ENCODE data around the gene TTLL10. TPM values are rescaled to one million over a fixed set of nuclear protein-coding genes. Genes with fewer than 3 reads are reported as not detected.
"Not testable (repeated sequence)": the region's sequence is repeated elsewhere in the genome, so short reads cannot be mapped to it uniquely, and the experiment has no call there.

TTLL10 gene
- polyA plus RNA-seq, 1 donor: 0.64 TPM

- Histone ChIP-seq H3K9me3 (ENCODE audit: control insufficient read depth, low read depth, low read length) (peaks cover 6% of the 10 kb centered on the region), H3K27ac (ENCODE audit: low read length) (no peak overlapping the region), H3K27me3 (ENCODE audit: control insufficient read depth, insufficient read depth, low read length) (peaks cover 4% of the 10 kb centered on the region), H3K36me3 (ENCODE audit: control insufficient read depth, insufficient read depth, low read length) (no peaks in the 10 kb centered on the region), H3K4me1 (ENCODE audit: control insufficient read depth, insufficient read depth, low read length) (peaks cover 35% of the 10 kb centered on the region), H3K4me3 (ENCODE audit: low read length) (no peak overlapping the region)
- no CpG with 5 or more reads among the region's 15 CpGs for WGBS (ENCODE audit: insufficient coverage, low lambda C conversion rate)
- DNase-seq: no peak
These were observed 31.8 kb upstream of the TTLL10 start for GRCh38 chr1:1141911-1142250.

DNA sequence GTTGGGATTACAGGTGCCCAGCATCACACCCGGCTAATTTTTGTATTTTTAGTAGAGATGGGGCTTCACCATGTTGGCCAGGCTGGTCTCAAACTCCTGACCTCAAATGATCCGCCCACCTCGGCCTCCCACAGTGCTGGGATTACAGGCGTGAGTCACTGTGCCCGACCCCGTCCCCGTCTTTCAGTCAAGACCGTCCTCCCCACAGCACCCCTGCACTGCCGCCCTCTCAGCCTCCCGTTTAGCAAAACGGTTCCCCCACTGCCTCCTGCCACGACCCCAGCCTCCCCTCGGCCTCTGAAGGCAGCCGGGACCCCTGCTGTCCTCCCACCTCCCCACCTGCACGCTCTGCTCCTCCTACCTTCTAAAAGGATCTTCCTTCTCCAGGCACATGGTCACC lies 31.3 kb upstream of the TTLL10 start:
- WGBS (ENCODE audit: insufficient coverage, low lambda C conversion rate): no CpG with 5 or more reads among the region's 15 CpGs
- not testable (repeated sequence) for H3K9me3 ChIP-seq (ENCODE audit: control insufficient read depth, low read depth, low read length); H3K36me3 ChIP-seq (ENCODE audit: control insufficient read depth, insufficient read depth, low read length); H3K27me3 ChIP-seq (ENCODE audit: control insufficient read depth, insufficient read depth, low read length); DNase-seq; H3K27ac ChIP-seq (ENCODE audit: low read length); H3K4me3 ChIP-seq (ENCODE audit: low read length)
- H3K4me1 ChIP-seq (ENCODE audit: control insufficient read depth, insufficient read depth, low read length): peaks cover 34% of the 10 kb centered on the region

DNA sequence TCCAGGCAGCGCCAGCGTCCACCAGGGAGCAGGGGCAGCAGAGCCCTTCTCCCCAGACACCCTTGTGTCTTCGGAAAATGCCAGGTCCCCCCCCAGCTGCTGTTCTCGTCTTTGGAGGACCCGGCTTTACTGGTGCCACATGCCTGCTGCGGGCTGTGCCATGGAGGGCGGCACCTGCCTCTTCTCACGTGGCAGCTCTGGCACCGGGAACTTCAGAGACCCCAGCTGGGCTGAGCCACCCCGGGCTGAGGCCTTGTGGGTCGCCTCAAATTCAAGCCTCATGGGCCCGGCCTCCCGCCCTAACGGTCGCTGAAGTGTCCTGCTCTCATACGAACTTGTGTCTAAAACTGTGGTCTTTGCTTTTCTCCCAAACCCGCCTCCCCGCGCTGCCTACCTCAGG lies 30.8 kb upstream of the TTLL10 start:
- peaks cover 4% of the 10 kb centered on the region for H3K27me3 ChIP-seq (ENCODE audit: control insufficient read depth, insufficient read depth, low read length)
- DNase-seq: no peak
- H3K4me3 ChIP-seq (ENCODE audit: low read length): no peak overlapping the region
- no CpG with 5 or more reads among the region's 19 CpGs for WGBS (ENCODE audit: insufficient coverage, low lambda C conversion rate)
- H3K4me1 ChIP-seq (ENCODE audit: control insufficient read depth, insufficient read depth, low read length): peaks cover 29% of the 10 kb centered on the region
- no peak overlapping the region for H3K27ac ChIP-seq (ENCODE audit: low read length)
- H3K9me3 ChIP-seq (ENCODE audit: control insufficient read depth, low read depth, low read length): peaks cover 6% of the 10 kb centered on the region
- no peaks in the 10 kb centered on the region for H3K36me3 ChIP-seq (ENCODE audit: control insufficient read depth, insufficient read depth, low read length)

GRCh38 chr1:1143636-1144035 lies 30.0 kb upstream of the TTLL10 start:
- Histone ChIP-seq H3K4me1 (ENCODE audit: control insufficient read depth, insufficient read depth, low read length) (peaks cover 27% of the 10 kb centered on the region), H3K36me3 (ENCODE audit: control insufficient read depth, insufficient read depth, low read length) (no peaks in the 10 kb centered on the region), H3K27me3 (ENCODE audit: control insufficient read depth, insufficient read depth, low read length) (peaks cover 4% of the 10 kb centered on the region), H3K9me3 (ENCODE audit: control insufficient read depth, low read depth, low read length) (peaks cover 8% of the 10 kb centered on the region), H3K27ac (ENCODE audit: low read length) (peak overlapping the region; percentile 81), H3K4me3 (ENCODE audit: low read length) (no peak overlapping the region)
- WGBS (ENCODE audit: insufficient coverage, low lambda C conversion rate): no CpG with 5 or more reads among the region's 14 CpGs
- no peak for DNase-seq

- Histone ChIP-seq H3K4me1 (ENCODE audit: control insufficient read depth, insufficient read depth, low read length) (peaks cover 31% of the 10 kb centered on the region), H3K27me3 (ENCODE audit: control insufficient read depth, insufficient read depth, low read length) (peaks cover 4% of the 10 kb centered on the region), H3K4me3 (ENCODE audit: low read length) (no peak overlapping the region), H3K27ac (ENCODE audit: low read length) (peak overlapping the region; percentile 81), H3K9me3 (ENCODE audit: control insufficient read depth, low read depth, low read length) (peaks cover 8% of the 10 kb centered on the region), H3K36me3 (ENCODE audit: control insufficient read depth, insufficient read depth, low read length) (no peaks in the 10 kb centered on the region)
- peak in 1 of 2 donors; percentile 74 for DNase-seq
- no CpG with 5 or more reads among the region's 42 CpGs for WGBS (ENCODE audit: insufficient coverage, low lambda C conversion rate)
These were observed 29.4 kb upstream of the TTLL10 start for GRCh38 chr1:1144122-1144842.

- Histone ChIP-seq H3K27me3 (ENCODE audit: control insufficient read depth, insufficient read depth, low read length) (peaks cover 4% of the 10 kb centered on the region), H3K4me3 (ENCODE audit: low read length) (no peak overlapping the region), H3K27ac (ENCODE audit: low read length) (peak overlapping the region; percentile 81), H3K9me3 (ENCODE audit: control insufficient read depth, low read depth, low read length) (peaks cover 8% of the 10 kb centered on the region), H3K4me1 (ENCODE audit: control insufficient read depth, insufficient read depth, low read length) (peaks cover 38% of the 10 kb centered on the region), H3K36me3 (ENCODE audit: control insufficient read depth, insufficient read depth, low read length) (no peaks in the 10 kb centered on the region)
- peak in 1 of 2 donors; percentile 42 for DNase-seq
- no CpG with 5 or more reads among the region's 32 CpGs for WGBS (ENCODE audit: insufficient coverage, low lambda C conversion rate)
These were observed 28.7 kb upstream of the TTLL10 start for GRCh38 chr1:1144843-1145546.

- H3K27ac ChIP-seq (ENCODE audit: low read length): no peak overlapping the region
- DNase-seq: no peak
- WGBS (ENCODE audit: insufficient coverage, low lambda C conversion rate): no CpG with 5 or more reads among the region's 9 CpGs
- peaks cover 43% of the 10 kb centered on the region for H3K4me1 ChIP-seq (ENCODE audit: control insufficient read depth, insufficient read depth, low read length)
- no peaks in the 10 kb centered on the region for H3K36me3 ChIP-seq (ENCODE audit: control insufficient read depth, insufficient read depth, low read length)
- peaks cover 3% of the 10 kb centered on the region for H3K27me3 ChIP-seq (ENCODE audit: control insufficient read depth, insufficient read depth, low read length)
- no peak overlapping the region for H3K4me3 ChIP-seq (ENCODE audit: low read length)
- peaks cover 11% of the 10 kb centered on the region for H3K9me3 ChIP-seq (ENCODE audit: control insufficient read depth, low read depth, low read length)
These were observed 28.1 kb upstream of the TTLL10 start for GRCh38 chr1:1145547-1145914.

DNA sequence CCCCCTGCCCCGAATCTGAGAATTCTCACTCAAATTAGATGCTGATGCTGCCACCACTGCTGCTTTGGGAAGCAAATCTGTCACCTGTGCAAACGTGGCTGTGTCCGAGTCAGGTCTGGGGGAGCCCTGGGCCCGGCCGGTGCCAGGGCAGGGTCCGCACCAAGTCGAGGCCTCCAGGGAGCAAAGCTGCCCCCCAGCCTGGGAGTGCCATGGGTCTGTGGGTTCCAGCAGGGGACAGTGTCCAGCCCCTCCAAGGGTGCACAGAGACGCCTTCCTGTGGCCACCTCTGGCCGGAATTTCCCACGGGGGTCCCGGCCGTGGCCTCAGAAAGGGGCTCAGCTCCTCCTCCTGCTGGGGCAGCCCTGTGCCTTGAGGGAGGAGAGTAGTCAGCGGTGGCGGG lies 27.7 kb upstream of the TTLL10 start:
- Histone ChIP-seq H3K9me3 (ENCODE audit: control insufficient read depth, low read depth, low read length) (peaks cover 16% of the 10 kb centered on the region), H3K27ac (ENCODE audit: low read length) (no peak overlapping the region), H3K4me3 (ENCODE audit: low read length) (no peak overlapping the region), H3K4me1 (ENCODE audit: control insufficient read depth, insufficient read depth, low read length) (peaks cover 45% of the 10 kb centered on the region), H3K36me3 (ENCODE audit: control insufficient read depth, insufficient read depth, low read length) (no peaks in the 10 kb centered on the region), H3K27me3 (ENCODE audit: control insufficient read depth, insufficient read depth, low read length) (no peaks in the 10 kb centered on the region)
- WGBS (ENCODE audit: insufficient coverage, low lambda C conversion rate): no CpG with 5 or more reads among the region's 14 CpGs
- DNase-seq: no peak

- DNase-seq: no peak
- no peak overlapping the region for H3K27ac ChIP-seq (ENCODE audit: low read length)
- H3K27me3 ChIP-seq (ENCODE audit: control insufficient read depth, insufficient read depth, low read length): no peaks in the 10 kb centered on the region
- no peaks in the 10 kb centered on the region for H3K36me3 ChIP-seq (ENCODE audit: control insufficient read depth, insufficient read depth, low read length)
- peaks cover 45% of the 10 kb centered on the region for H3K4me1 ChIP-seq (ENCODE audit: control insufficient read depth, insufficient read depth, low read length)
- H3K4me3 ChIP-seq (ENCODE audit: low read length): no peak overlapping the region
- peaks cover 21% of the 10 kb centered on the region for H3K9me3 ChIP-seq (ENCODE audit: control insufficient read depth, low read depth, low read length)
- no CpG with 5 or more reads among the region's 15 CpGs for WGBS (ENCODE audit: insufficient coverage, low lambda C conversion rate)
These were observed 27.1 kb upstream of the TTLL10 start for GRCh38 chr1:1146596-1146995.

DNA sequence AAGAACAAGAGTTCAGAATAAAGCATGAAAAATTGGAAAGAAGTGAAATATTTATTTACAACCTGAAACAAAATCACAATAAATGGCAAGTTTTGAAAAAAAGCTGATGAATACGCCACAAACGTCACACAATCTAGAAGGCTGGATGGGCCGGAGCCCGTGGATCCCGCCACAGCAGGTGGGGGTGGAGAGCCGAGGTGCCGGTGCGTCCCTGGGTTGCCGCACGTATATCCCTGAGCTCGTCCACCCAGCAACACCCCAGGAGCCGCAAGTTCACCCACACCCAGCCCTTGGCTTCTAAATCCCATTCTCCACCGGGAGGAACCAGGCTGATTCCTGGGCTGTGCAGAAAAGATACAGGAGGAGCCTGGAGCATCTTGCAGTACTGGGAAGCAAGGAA lies 25.6 kb upstream of the TTLL10 start:
- H3K27ac ChIP-seq (ENCODE audit: low read length): no peak overlapping the region
- peaks cover 43% of the 10 kb centered on the region for H3K4me1 ChIP-seq (ENCODE audit: control insufficient read depth, insufficient read depth, low read length)
- H3K9me3 ChIP-seq (ENCODE audit: control insufficient read depth, low read depth, low read length): peaks cover 27% of the 10 kb centered on the region
- no peaks in the 10 kb centered on the region for H3K36me3 ChIP-seq (ENCODE audit: control insufficient read depth, insufficient read depth, low read length)
- no peak overlapping the region for H3K4me3 ChIP-seq (ENCODE audit: low read length)
- no CpG with 5 or more reads among the region's 13 CpGs for WGBS (ENCODE audit: insufficient coverage, low lambda C conversion rate)
- no peak for DNase-seq
- H3K27me3 ChIP-seq (ENCODE audit: control insufficient read depth, insufficient read depth, low read length): no peaks in the 10 kb centered on the region

DNA sequence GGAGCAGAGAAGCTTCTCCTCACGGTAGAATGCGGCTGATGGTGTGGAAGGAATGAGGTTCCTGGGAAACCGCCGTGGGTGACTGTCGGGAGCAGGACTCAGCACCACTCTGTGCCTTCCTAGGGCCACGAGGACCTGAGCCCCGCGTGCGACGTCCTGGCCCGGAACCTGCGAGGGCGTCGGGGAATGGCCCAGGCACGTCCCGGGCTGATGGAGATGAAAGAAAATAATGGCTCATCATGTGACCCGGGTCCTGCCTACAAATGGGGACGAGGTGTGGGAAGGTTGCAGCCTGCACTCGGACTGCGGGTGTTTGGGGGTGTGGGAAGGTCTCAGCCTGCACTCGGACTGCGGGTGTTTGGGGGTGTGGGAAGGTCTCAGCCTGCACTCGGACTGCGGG lies 25.1 kb upstream of the TTLL10 start:
- H3K36me3 ChIP-seq (ENCODE audit: control insufficient read depth, insufficient read depth, low read length): no peaks in the 10 kb centered on the region
- peaks cover 38% of the 10 kb centered on the region for H3K4me1 ChIP-seq (ENCODE audit: control insufficient read depth, insufficient read depth, low read length)
- DNase-seq: no peak
- no CpG with 5 or more reads among the region's 24 CpGs for WGBS (ENCODE audit: insufficient coverage, low lambda C conversion rate)
- H3K27ac ChIP-seq (ENCODE audit: low read length): no peak overlapping the region
- peaks cover 25% of the 10 kb centered on the region for H3K9me3 ChIP-seq (ENCODE audit: control insufficient read depth, low read depth, low read length)
- no peak overlapping the region for H3K4me3 ChIP-seq (ENCODE audit: low read length)
- H3K27me3 ChIP-seq (ENCODE audit: control insufficient read depth, insufficient read depth, low read length): no peaks in the 10 kb centered on the region

All from large intestine (tissue), 3 donors.